ENCODE data around the gene ARHGAP15.

ARHGAP15 gene

GRCh38 chr2:143674051-143674450 is 544.8 kb downstream of the ARHGAP15 start:
- no peak for DNase-seq

GRCh38 chr2:143675021-143675420 is 545.8 kb downstream of the ARHGAP15 start:
- no peak for DNase-seq

- peak; percentile 37 for DNase-seq
Observed at GRCh38 chr2:143679617-143680016, 550.4 kb downstream of the ARHGAP15 start.

- no peak for DNase-seq
Observed at GRCh38 chr2:143680885-143681405, 551.7 kb downstream of the ARHGAP15 start.

GRCh38 chr2:143682436-143683055 is 553.3 kb downstream of the ARHGAP15 start:
- DNase-seq, result no peak

- no peak for DNase-seq
Observed at GRCh38 chr2:143683977-143684376, 554.8 kb downstream of the ARHGAP15 start.

GRCh38 chr2:143684551-143685320 is 555.5 kb downstream of the ARHGAP15 start:
- peak; percentile 68 for DNase-seq

GRCh38 chr2:143685421-143686078 is 556.3 kb downstream of the ARHGAP15 start:
- DNase-seq, result no peak

GRCh38 chr2:143686585-143687164 is 557.5 kb downstream of the ARHGAP15 start:
- no peak for DNase-seq

- DNase-seq, result no peak
Observed at GRCh38 chr2:143688248-143688647, 559.0 kb downstream of the ARHGAP15 start.

GRCh38 chr2:143688815-143689214 is 559.6 kb downstream of the ARHGAP15 start:
- no peak for DNase-seq

GRCh38 chr2:143689541-143689940 is 560.3 kb downstream of the ARHGAP15 start:
- DNase-seq, result no peak

- no peak for DNase-seq
Observed at GRCh38 chr2:143690235-143690634, 561.0 kb downstream of the ARHGAP15 start.

GRCh38 chr2:143691121-143691520 is 561.9 kb downstream of the ARHGAP15 start:
- DNase-seq, result peak; percentile 58

- peak; percentile 51 for DNase-seq
Observed at GRCh38 chr2:143692162-143692561, 562.9 kb downstream of the ARHGAP15 start.

- peak; percentile 44 for DNase-seq
Observed at GRCh38 chr2:143692967-143693366, 563.7 kb downstream of the ARHGAP15 start.

- no peak for DNase-seq
Observed at GRCh38 chr2:143694335-143694734, 565.1 kb downstream of the ARHGAP15 start.

- DNase-seq, result no peak
Observed at GRCh38 chr2:143696651-143697050, 567.4 kb downstream of the ARHGAP15 start.

- DNase-seq, result no peak
Observed at GRCh38 chr2:143697744-143698143, 568.5 kb downstream of the ARHGAP15 start.

- DNase-seq, result no peak
Observed at GRCh38 chr2:143698352-143698751, 569.1 kb downstream of the ARHGAP15 start.

- no peak for DNase-seq
Observed at GRCh38 chr2:143698888-143699570, 569.8 kb downstream of the ARHGAP15 start.

GRCh38 chr2:143700865-143701264 is 571.6 kb downstream of the ARHGAP15 start:
- DNase-seq, result no peak

GRCh38 chr2:143701785-143702184 is 572.6 kb downstream of the ARHGAP15 start:
- no peak for DNase-seq

All from retina (tissue), 1 donor.